CD4-positive, alpha-beta T cell treated with Interleukin-4 for 1 hour (primary cell): ENCODE data around the gene KCNQ1OT1.

ENCODE experiments used
- DNase-seq, 2 donors: peaks; one replicate each; pipeline ENCODE4 v3.0.0-alpha.2; 2020 to 2022

The KCNQ1OT1 gene

GRCh38 chr11:2701230-2701629 lies 1.4 kb upstream of the KCNQ1OT1 start:
- no peak for DNase-seq

GRCh38 chr11:2700415-2701211 lies 819 bp upstream of the KCNQ1OT1 start:
- DNase-seq = peak in 1 of 2 donors; percentile 26

- no peak for DNase-seq
Observed at GRCh38 chr11:2699185-2699530, 636 bp downstream of the KCNQ1OT1 start.

- DNase-seq = no peak
Observed at GRCh38 chr11:2698386-2699184, 1.2 kb downstream of the KCNQ1OT1 start.

- no peak for DNase-seq
Observed at GRCh38 chr11:2697866-2698265, 1.9 kb downstream of the KCNQ1OT1 start.

- no peak for DNase-seq
Observed at GRCh38 chr11:2696455-2696854, 3.3 kb downstream of the KCNQ1OT1 start.

- no peak for DNase-seq
Observed at GRCh38 chr11:2694995-2695939, 4.5 kb downstream of the KCNQ1OT1 start.

- no peak for DNase-seq
Observed at GRCh38 chr11:2694495-2694894, 5.3 kb downstream of the KCNQ1OT1 start.

GRCh38 chr11:2693271-2694261 lies 6.2 kb downstream of the KCNQ1OT1 start:
- no peak for DNase-seq

GRCh38 chr11:2691991-2692875 lies 7.6 kb downstream of the KCNQ1OT1 start:
- no peak for DNase-seq

- DNase-seq = no peak
Observed at GRCh38 chr11:2691355-2691761, 8.4 kb downstream of the KCNQ1OT1 start.

GRCh38 chr11:2690596-2691354 lies 9.0 kb downstream of the KCNQ1OT1 start:
- DNase-seq = no peak

- DNase-seq = no peak
Observed at GRCh38 chr11:2689651-2690575, 9.9 kb downstream of the KCNQ1OT1 start.

- DNase-seq = no peak
Observed at GRCh38 chr11:2688381-2689231, 11.2 kb downstream of the KCNQ1OT1 start.

GRCh38 chr11:2687782-2688191 lies 12.0 kb downstream of the KCNQ1OT1 start:
- DNase-seq = no peak

- no peak for DNase-seq
Observed at GRCh38 chr11:2687223-2687530, 12.6 kb downstream of the KCNQ1OT1 start.

GRCh38 chr11:2686360-2687222 lies 13.2 kb downstream of the KCNQ1OT1 start:
- DNase-seq = no peak
